ENCODE data around the gene ATP6V1C2.

Gene ATP6V1C2

GRCh38 chr2:10721396-10722251 is at the start of gene ATP6V1C2:
Gene ATP6V1C2 (plus strand): TSS chr2:10721630. CDS start chr2:10722850, 1,220 bp downstream.
- no peak for DNase-seq (ENCODE audit: low read depth)

GRCh38 chr2:10675131-10675530 is 46.3 kb upstream of the ATP6V1C2 start:
- no peak for DNase-seq (ENCODE audit: low read depth)

- DNase-seq (ENCODE audit: low read depth), result no peak
These were observed 43.2 kb upstream of the ATP6V1C2 start for GRCh38 chr2:10678225-10678624.

- DNase-seq (ENCODE audit: low read depth), result no peak
These were observed 41.2 kb upstream of the ATP6V1C2 start for GRCh38 chr2:10680214-10680613.

GRCh38 chr2:10680957-10681356 is 40.5 kb upstream of the ATP6V1C2 start:
- no peak for DNase-seq (ENCODE audit: low read depth)

- no peak for DNase-seq (ENCODE audit: low read depth)
These were observed 35.2 kb upstream of the ATP6V1C2 start for GRCh38 chr2:10686176-10686730.

GRCh38 chr2:10688921-10689807 is 32.3 kb upstream of the ATP6V1C2 start:
- DNase-seq (ENCODE audit: low read depth), result no peak

GRCh38 chr2:10691521-10691920 is 29.9 kb upstream of the ATP6V1C2 start:
- no peak for DNase-seq (ENCODE audit: low read depth)

- DNase-seq (ENCODE audit: low read depth), result no peak
These were observed 21.2 kb upstream of the ATP6V1C2 start for GRCh38 chr2:10700078-10700803.

- no peak for DNase-seq (ENCODE audit: low read depth)
These were observed 17.3 kb upstream of the ATP6V1C2 start for GRCh38 chr2:10704034-10704594.

GRCh38 chr2:10706033-10706432 is 15.4 kb upstream of the ATP6V1C2 start:
- DNase-seq (ENCODE audit: low read depth), result no peak

- no peak for DNase-seq (ENCODE audit: low read depth)
These were observed 13.6 kb upstream of the ATP6V1C2 start for GRCh38 chr2:10707831-10708230.

GRCh38 chr2:10709290-10709939 is 12.0 kb upstream of the ATP6V1C2 start:
- DNase-seq (ENCODE audit: low read depth), result no peak

- DNase-seq (ENCODE audit: low read depth), result no peak
These were observed 9.1 kb upstream of the ATP6V1C2 start for GRCh38 chr2:10712185-10712809.

GRCh38 chr2:10716581-10716980 is 4.8 kb upstream of the ATP6V1C2 start:
- DNase-seq (ENCODE audit: low read depth), result no peak

GRCh38 chr2:10717628-10718027 is 3.8 kb upstream of the ATP6V1C2 start:
- DNase-seq (ENCODE audit: low read depth), result no peak

- no peak for DNase-seq (ENCODE audit: low read depth)
These were observed 1.1 kb upstream of the ATP6V1C2 start for GRCh38 chr2:10720306-10720705.

GRCh38 chr2:10720947-10721395 is 459 bp upstream of the ATP6V1C2 start:
- no peak for DNase-seq (ENCODE audit: low read depth)

- no peak for DNase-seq (ENCODE audit: low read depth)
These were observed 909 bp downstream of the ATP6V1C2 start for GRCh38 chr2:10722252-10722825.

- DNase-seq (ENCODE audit: low read depth), result no peak
These were observed 11.6 kb downstream of the ATP6V1C2 start for GRCh38 chr2:10732924-10733565.

Measured in T-helper 22 cell (primary cell).